Glutamatergic neuron (in vitro differentiated cells): ENCODE results near the gene RDH8. TPM values are rescaled to one million over a fixed set of nuclear protein-coding genes. Genes with fewer than 3 reads are reported as not detected.

ENCODE experiments used
- DNase-seq: peaks from one replicate; pipeline ENCODE4 v3.0.0; 2022
- H3K27ac Mint-ChIP-seq: one replicate; pipeline ENCODE4 v1.8.0; 2020; ENCODE audit warnings: mild to moderate bottlenecking, mixed read lengths, inconsistent platforms; ENCODE audit not compliant: unreplicated experiment
- H3K27me3 Mint-ChIP-seq: one replicate; pipeline ENCODE4 v1.8.0; 2020; ENCODE audit warnings: mild to moderate bottlenecking, moderate library complexity, mixed read lengths, inconsistent platforms; ENCODE audit not compliant: unreplicated experiment
- H3K36me3 Mint-ChIP-seq: one replicate; pipeline ENCODE4 v1.8.0; 2020; ENCODE audit warnings: mild to moderate bottlenecking, mixed read lengths, inconsistent platforms; ENCODE audit not compliant: unreplicated experiment
- H3K4me1 Mint-ChIP-seq: one replicate; pipeline ENCODE4 v1.8.0; 2020; ENCODE audit warnings: mild to moderate bottlenecking, low read depth, mixed read lengths, inconsistent platforms; ENCODE audit not compliant: unreplicated experiment
- H3K4me3 Mint-ChIP-seq: one replicate; pipeline ENCODE4 v1.8.0; 2020; ENCODE audit warnings: mild to moderate bottlenecking, mixed read lengths, inconsistent platforms; ENCODE audit not compliant: unreplicated experiment
- H3K9me3 Mint-ChIP-seq: one replicate; pipeline ENCODE4 v1.8.0; 2020; ENCODE audit warnings: mild to moderate bottlenecking, moderate library complexity, mixed read lengths, inconsistent platforms; ENCODE audit not compliant: unreplicated experiment
- CTCF ChIP-seq: fragments of 200-600 bp; sonication (generic); IDR thresholded peaks from one replicate; pipeline ENCODE4 v1.5.0; 2021; ENCODE audit not compliant: partially characterized antibody, unreplicated experiment
- microRNA-seq: library from miRNA; unstranded; fragments of <30 nt; microRNA quantifications from one replicate; pipeline ENCODE4, GENCODE V29; 2020; ENCODE audit not compliant: unreplicated experiment
- total RNA-seq: library from RNA; stranded (reverse); fragmentation: NEBNext Ultra II Directional; extraction: Animal tissue kit (Norgen Biotek cat#: 25700); gene quantifications from one replicate; pipeline ENCODE4 v1.2.1, GENCODE V29; 2021; ENCODE audit not compliant: unreplicated experiment

RDH8 gene
- total RNA-seq, 1 donor from 2014 or later, result not detected

DNA sequence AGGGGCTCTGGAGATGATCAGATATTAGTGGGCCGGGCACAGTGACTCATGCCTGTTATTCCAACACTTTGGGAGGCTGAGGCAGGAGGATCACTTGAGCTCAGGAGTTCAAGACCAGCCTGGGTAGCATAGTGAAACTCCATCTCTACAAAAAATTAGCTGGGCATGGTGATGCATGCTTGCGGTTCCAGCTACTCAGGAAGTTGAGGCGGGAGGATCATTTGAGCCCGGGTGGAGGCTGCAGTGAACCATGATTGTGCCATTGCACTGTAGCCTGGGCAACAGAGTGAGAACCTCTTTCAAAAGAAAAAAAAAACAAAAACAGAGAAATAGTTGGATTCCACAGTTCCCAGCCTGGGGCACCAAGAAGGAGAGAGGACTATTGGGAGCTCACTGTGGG, 54.9 kb downstream of the RDH8 start:
- Mint-ChIP-seq H3K36me3 (no peaks in the 10 kb centered on the region), H3K4me1 (no peaks in the 10 kb centered on the region), H3K27ac (no peak overlapping the region), H3K4me3 (no peak overlapping the region), H3K9me3 (peaks cover 5% of the 10 kb centered on the region), H3K27me3 (peaks cover 4% of the 10 kb centered on the region)
- DNase-seq, result no peak
- TF ChIP-seq CTCF, result no peak

DNA sequence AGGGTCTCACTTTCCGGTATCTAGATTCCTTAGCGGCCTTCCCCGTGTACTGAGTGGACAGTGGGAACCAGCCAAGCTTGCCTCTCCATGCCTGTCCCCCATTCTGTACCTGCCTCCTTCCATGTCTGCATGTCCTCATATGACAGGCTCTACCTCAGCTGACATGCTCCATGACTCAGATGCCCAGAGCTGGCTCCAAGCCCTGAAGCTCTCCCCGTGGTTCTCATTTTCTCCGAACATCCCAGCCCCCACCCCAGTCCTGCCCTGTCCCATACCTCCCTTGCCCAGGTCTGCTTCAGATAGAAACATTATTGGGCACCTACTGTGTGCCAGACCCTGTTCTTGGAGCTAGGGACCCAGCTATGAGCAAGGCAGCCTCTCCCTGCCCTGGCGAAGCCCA, 55.8 kb downstream of the RDH8 start:
- DNase-seq, result no peak
- Mint-ChIP-seq H3K27ac (no peak overlapping the region), H3K27me3 (peaks cover 3% of the 10 kb centered on the region), H3K4me3 (no peak overlapping the region), H3K4me1 (no peaks in the 10 kb centered on the region), H3K36me3 (no peaks in the 10 kb centered on the region), H3K9me3 (peaks cover 7% of the 10 kb centered on the region)
- TF ChIP-seq CTCF, result no peak

GRCh38 chr19:10070730-10071446, 57.6 kb downstream of the RDH8 start:
- H3K36me3 Mint-ChIP-seq, result no peaks in the 10 kb centered on the region
- peaks cover 3% of the 10 kb centered on the region for H3K27me3 Mint-ChIP-seq
- no peaks in the 10 kb centered on the region for H3K4me1 Mint-ChIP-seq
- H3K27ac Mint-ChIP-seq, result no peak overlapping the region
- no peak for DNase-seq
- H3K4me3 Mint-ChIP-seq, result no peak overlapping the region
- H3K9me3 Mint-ChIP-seq, result peaks cover 5% of the 10 kb centered on the region
- TF ChIP-seq CTCF, result no peak

Small RNA genes lying within 50 kb of the gene (microRNA-seq; reads per million reads assigned to microRNA genes)
- gene MIR5589, result not detected

Other genes starting within 250 kb of the RDH8 start
- gene ZNF846, start 244.7 kb upstream of the RDH8 start, total RNA-seq, result 19.0 TPM
- 43.0 TPM for gene FBXL12, start 194.4 kb upstream of the RDH8 start, total RNA-seq
- gene UBL5, start 185.6 kb upstream of the RDH8 start, total RNA-seq, result 324 TPM
- 110 TPM for gene PIN1, start 178.2 kb upstream of the RDH8 start, total RNA-seq
- gene OLFM2, start 77.0 kb upstream of the RDH8 start, total RNA-seq, result 19.5 TPM
- 0.10 TPM for gene COL5A3, start 3.0 kb upstream of the RDH8 start, total RNA-seq
- gene SHFL, start 72.8 kb downstream of the RDH8 start, total RNA-seq, result 0.20 TPM
- gene ANGPTL6, start 89.2 kb downstream of the RDH8 start, total RNA-seq, result not detected
- 44.5 TPM for gene PPAN, start 92.9 kb downstream of the RDH8 start, total RNA-seq
- gene P2RY11, start 98.2 kb downstream of the RDH8 start, total RNA-seq, result 21.6 TPM
- 155 TPM for gene EIF3G, start 106.4 kb downstream of the RDH8 start, total RNA-seq
- gene DNMT1, start 181.5 kb downstream of the RDH8 start, total RNA-seq, result 129 TPM
- gene S1PR2, start 217.8 kb downstream of the RDH8 start, total RNA-seq, result 12.5 TPM
- 42.8 TPM for gene MRPL4, start 238.7 kb downstream of the RDH8 start, total RNA-seq